Amniotic epithelial cell (primary cell): ENCODE data around the gene CLIP2.
"Not testable (repeated sequence)": the region's sequence is repeated elsewhere in the genome, so short reads cannot be mapped to it uniquely, and the experiment has no call there.

Source experiments
- DNase-seq: peaks from one replicate; pipeline ENCODE4 v3.0.0-alpha.2; 2010; ENCODE audit warnings: low read depth

The CLIP2 gene

DNA sequence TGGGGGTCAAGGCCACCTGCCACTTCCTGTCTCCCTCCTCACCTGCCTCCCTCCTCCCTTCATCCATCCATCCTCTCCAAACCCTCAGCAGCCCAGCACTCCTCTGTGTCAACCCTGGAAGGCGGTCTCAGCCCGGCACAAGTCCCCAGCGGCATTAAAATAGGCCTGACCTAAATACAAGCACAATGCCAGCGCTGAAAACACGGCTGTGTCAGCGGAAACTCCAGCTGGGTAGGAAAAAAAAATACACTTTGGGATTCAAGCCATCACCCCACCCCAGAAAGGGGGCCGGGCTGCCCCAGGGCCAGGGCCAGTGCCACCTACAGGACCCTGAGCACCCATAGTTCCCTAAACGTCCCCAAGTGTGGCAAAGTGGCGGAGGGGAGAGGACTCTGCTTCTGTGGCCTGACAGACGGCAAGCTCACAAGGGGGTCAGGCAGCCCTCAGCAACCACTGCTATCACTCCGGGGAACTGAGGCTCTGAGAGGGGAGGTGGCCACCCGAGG, 141.8 kb downstream of the CLIP2 start:
- DNase-seq: no peak

DNA sequence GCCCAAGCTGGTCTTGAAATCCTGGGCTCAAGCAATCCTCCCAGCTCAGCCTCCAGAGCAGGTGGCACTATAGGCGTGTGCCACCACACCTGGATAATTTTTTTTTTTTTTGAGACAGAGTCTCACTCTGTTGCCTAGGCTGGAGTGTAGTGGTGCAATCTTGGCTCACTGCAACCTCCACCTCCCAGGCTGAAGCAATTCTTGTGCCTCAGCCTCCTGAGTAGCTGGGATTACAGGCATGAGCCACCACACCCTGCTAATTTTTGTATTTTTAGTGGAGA, 148.0 kb downstream of the CLIP2 start:
- DNase-seq: not testable (repeated sequence)

DNA sequence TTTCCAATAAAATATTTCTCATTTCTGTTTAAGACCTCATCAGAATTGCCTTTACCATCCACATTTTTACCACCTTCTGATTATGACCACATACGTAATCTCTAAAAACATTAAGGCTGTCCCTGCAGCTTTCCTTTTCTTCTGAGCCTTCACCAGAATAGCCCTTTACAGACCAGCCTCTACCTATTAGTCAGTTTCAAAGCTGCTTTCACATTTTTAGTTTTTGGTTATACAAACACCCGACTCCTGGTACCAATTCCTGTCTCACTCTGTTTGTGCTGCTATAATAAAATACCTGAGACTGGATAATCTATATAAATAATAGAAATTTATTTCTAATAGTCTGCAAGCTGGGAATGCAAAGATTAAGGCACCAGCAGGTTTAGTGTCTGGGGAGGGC, 149.1 kb downstream of the CLIP2 start:
- no peak for DNase-seq

DNA sequence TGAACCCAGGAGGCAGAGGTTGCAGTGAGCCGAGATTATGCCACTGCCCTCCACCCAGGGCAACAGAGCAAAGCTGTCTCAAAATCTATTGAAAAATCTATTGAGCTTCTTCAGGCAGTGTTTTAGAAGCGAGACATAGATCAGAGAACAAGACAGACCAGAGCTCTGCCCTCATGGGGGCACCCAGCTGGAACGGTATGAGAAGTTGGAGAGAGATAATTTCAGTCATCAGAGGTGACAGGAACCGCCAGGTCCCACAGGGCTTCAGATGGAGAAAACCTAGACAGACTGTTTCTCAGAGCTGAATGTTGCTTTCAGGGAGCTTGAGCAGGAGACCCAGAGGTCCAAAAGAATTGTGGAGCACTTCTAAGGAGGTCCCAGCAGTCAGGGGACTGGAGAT, 150.3 kb downstream of the CLIP2 start:
- DNase-seq: no peak

DNA sequence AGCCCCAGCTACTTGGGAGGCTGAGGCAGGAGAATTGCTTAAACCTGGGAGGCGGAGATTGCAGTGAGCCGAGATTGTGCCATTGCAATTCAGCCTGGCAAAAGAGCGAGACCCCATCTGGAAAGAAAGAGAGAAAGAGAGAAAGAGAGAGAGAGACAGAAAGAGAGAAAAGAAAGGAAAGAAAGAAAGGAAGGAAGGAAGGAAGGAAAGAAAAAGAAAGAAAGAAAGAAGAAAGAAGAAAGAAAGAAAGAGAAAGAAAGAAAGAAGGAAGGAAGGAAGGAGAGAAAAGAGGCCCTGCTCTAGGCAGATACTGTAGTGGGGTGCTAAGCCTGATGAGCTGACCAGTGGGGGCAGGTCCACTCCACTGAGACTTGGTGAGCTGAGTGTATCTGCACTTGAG, 150.9 kb downstream of the CLIP2 start:
- not testable (repeated sequence) for DNase-seq

DNA sequence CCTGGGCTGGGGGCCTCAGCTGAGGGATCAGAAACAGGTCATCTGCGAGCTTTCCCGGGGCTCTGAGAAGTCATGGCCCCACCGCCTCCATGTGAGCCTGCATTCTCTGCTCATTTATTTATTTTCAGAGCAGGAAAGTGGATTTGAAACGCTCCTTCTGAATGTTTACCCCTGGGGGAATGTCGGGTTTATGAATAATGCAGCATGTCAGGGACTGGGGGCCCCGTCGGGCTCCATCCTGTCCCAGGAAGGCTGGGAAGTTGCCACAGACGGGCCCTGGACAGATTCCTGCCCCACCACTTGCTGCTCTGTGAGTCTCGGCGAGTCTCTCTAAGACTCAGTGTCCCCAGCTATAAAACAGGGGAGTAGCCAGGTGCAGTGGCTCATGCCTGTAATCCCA, 152.6 kb downstream of the CLIP2 start:
- no peak for DNase-seq

DNA sequence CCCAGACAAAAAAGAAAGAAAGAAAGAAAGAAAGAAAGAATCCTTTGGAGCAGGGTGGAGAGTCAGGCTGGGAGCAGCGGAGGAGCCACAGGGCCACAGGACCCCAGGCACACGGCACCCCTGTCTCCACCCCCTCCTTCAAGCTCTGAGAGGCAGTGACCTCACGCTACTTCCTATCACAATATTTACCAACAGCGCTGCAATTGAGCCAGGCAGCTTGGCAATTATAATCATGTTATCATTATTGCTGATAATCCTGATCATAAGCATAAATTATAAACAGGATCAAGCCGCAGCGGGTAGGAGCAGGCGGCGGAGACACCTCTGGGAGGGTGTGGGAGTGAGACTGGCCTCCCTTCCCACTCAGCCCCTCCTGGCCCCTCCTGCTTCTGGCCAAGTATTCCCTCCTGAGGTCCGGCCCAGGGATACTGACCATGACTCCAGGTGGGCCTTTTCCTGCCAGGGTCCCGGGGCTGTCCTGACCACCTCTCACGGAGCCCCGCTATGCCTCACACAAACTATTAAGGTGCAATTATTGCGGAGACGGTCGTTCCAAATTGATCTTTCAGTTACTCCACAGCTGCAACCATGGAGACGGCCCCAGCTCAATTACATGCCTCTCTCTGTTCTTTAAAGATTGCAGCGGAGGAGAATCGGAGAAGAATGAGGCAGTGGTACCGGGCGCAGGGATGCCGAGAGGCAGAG, 154.5 kb downstream of the CLIP2 start:
- no peak for DNase-seq

DNA sequence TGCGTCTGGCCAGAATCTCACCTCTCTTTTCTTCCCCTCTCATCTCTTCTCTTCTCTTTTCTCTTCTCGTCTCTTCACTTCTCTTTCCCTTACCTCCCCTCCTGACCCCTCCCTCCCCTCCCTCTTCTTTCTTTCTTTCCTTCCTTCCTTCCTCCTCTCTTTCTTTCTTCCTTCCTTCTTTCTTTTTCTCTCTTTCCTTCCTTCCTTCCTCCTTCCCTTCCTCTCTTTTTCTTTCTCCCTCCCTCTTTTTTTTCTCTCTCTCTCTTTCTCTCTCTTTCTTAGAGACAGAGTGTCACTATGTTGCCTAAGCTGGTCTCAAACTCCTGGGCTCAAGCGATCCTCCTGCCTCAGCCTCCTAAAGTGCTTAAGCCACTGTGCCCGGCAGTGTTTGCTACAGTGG, 159.9 kb downstream of the CLIP2 start:
- no peak for DNase-seq

DNA sequence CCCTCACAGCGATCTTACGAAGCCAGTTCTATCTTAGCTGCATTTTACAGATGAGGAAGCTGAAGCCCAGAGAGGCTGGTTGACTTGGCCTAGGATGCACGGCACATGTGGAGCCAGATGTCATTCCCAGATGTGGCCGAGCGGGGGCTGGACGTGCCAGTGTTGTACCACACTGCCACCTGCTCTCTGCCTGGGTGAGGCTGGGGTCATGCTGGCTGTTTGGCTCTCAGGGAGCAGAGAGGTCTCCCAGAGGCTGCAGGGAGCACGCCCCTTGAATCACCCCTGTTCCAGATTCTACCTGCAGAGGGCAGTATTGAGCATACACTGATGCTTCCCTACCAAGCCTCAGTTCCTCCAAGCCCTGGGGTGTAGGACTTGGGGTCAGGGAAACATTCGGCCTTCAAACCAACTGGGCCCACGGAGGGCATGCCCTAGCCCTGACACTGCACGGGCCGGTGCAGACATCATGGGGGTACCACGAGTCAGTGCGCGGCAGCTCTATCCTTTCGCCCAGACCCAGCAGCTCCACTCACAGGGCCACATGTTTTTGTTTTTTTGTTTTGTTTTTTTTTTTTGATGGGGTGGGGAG, 160.7 kb downstream of the CLIP2 start:
- DNase-seq: peak; percentile 44

DNA sequence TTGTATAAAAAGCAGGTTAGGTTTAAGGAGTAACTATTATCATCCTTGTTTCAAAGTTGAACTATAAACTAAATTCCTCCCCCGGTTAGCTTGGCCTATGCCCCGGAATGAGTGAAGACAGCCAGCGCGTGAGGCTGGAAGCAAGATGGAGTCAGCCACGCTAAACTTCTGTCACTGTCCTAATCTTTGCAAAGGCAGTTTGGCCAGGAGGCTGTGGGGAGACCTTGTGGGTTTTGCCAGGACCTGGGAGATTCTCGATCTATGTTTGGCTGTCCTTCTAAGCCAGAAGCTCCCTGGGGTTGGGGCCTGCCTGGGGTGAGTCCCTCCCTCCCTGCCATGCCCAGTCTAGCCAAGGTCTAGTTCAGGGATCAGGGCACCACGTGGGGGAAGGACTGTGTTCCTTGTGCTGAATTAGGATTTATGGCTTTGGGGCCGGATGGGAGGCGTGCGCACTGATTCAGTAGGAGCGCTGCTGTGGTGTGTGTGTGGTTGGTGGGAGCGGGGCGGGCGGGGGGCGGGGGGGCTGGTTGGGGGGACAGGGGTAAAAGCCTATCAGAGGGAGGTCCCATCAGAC, 163.6 kb downstream of the CLIP2 start:
- DNase-seq: peak; percentile 80

DNA sequence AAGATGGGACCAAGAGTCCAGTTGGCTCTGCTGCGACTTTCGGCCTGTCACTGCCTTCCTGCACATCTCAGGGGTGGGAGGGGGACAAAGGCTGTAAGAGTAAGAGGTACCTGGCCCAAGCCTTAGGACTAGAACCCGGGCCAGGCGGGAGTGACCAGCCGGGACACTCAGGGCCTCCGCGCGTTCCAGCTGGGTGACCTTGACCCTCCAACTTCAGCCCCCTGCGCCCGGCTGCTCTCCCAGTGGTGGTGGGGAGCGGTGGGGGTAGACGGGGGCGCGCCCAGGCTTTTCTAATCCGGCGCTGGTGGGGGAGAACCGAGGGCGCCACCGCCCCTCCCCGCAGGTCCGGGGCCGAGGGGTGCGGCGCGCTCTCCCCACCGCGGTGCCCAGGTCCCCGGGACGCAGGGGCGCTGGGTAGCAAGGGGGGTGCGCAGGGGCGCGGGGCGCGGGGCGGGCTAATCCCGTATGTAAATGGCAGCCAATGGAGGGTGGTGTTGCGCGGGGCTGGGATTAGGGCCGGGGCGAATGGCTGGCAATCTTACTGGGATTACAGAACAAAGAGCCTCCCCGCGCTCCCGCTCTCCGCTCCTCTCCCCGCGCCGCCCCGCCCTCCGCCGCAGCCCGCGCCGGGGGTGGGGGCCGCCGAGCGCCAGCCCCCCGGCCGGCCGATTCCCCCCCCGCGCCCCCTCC, 164.3 kb downstream of the CLIP2 start, which contains the start of gene GTF2IRD1:
Gene GTF2IRD1, plus strand, starts transcription at position 585 of the 690 bp plus-strand sequence. CDS start 54,175 bp downstream, outside the sequence.
- DNase-seq: peak; percentile 84

DNA sequence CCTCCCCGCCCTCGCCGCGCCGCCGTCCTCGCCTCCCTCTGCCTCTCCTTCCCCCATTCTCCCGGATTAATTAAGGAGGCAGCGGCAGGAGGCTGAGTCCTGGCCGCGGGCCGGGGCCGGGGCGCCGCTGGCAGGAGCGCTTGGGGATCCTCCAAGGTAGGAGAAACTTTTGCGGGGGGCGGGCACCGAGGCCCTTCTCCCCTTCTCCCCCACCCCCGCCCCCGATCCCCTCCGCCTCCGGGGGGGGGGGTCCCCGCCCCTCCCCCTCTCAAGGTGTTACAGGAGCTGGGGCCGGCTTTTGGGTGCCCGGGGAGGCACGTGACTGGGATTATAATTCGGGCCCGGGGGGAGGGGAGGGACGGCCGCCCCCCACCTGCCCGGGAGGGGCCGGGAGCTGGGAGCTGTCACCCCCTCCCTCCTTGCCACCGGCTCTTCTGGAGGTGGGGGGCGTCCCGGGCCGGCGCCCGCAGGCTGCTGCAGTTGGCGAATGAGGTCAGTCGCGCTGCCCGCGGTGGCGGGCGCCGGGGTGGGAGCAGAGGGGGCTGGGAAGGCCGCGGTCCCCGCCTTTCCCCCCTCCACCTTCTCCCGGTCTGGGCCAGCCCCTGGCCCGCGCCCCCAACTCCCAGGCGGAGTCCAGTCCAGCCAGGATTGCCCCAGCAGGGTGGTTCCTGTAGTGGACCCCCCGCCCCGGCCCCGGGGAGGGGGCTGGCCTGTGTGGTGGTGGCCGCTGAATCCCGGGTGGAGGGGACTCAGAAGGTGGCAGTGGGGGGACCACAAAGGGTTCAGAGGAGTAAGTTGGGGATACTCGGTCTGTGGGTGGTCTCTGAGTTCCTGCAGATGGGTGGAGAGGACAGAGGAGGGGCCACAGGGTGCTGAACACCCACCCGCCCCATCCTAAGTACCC, 165.1 kb downstream of the CLIP2 start:
- peak; percentile 28 for DNase-seq

DNA sequence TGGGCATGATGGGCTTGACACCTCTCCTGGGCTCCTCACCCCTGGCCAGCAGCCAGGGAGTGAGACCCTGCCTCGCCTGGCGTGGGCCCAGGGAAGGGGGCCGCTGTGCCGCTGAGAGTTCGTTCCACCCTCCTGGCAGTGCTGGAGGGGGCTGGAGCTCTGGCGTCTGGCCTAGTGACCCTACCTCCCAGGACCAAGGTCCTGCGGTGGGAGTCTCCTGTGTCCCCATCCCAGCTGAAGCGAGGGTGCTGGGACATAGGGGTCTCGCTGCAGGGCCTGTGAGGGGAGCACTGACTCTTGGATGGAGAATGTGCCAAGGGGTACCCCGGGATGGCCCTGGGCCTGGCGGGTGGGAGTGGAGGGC, 165.7 kb downstream of the CLIP2 start:
- no peak for DNase-seq

DNA sequence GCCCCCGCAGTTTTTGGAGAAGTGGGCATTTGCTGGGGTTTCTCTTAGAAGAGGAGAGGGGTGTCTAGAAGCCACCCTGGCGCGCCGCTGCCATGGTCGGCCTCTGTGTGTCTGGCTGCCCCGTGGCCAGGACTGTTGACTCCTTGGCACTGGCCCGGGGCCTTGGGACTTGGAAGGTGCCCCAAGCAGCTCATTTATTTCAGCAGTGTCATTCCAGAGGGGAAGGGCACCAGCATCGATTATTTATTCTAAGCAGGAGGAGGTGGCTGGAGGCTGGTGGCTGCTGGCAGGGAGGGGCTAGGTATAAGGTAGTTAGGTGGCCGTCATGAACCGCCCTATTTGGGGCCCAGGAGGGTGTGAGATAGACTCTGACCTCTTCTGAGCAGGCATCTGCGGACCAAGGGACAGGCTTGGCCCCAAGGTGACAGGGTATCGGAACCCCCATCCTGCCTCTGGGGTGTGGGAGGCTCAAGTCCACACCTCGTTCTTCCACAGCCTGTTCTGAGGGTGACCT, 166.1 kb downstream of the CLIP2 start:
- no peak for DNase-seq
